ENCODE measurements around the gene NUP93.

The NUP93 gene

GRCh38 chr16:56722200-56722842 is 7.6 kb upstream of the NUP93 start:
- H3K4me1 ChIP-seq: peaks cover 0 to 3% (median 0%) of the 10 kb centered on the region in 4 donors
- TF ChIP-seq CTCF (IDR thresholded peaks at IDR 0.05): no peak
- H3K27ac ChIP-seq: no peak overlapping the region
- no peak overlapping the region for H3K4me3 ChIP-seq
- intact Hi-C loops (cut with DNase I; ENCODE audit: low total_unique reads): no loop called here
- DNase-seq: no peak
- no peaks in the 10 kb centered on the region for H3K9me3 ChIP-seq
- no peaks in the 10 kb centered on the region for H3K36me3 ChIP-seq
- H3K27me3 ChIP-seq: no peaks in the 10 kb centered on the region

GRCh38 chr16:56724191-56724590 is 5.7 kb upstream of the NUP93 start:
- no peak for TF ChIP-seq CTCF (IDR thresholded peaks at IDR 0.05)
- intact Hi-C loops (cut with DNase I; ENCODE audit: low total_unique reads): no loop called here
- H3K36me3 ChIP-seq: no peaks in the 10 kb centered on the region
- no peaks in the 10 kb centered on the region for H3K9me3 ChIP-seq
- no peaks in the 10 kb centered on the region for H3K27me3 ChIP-seq
- H3K27ac ChIP-seq: no peak overlapping the region
- H3K4me1 ChIP-seq: peaks cover 0 to 18% (median 7%) of the 10 kb centered on the region in 4 donors
- no peak overlapping the region for H3K4me3 ChIP-seq
- DNase-seq: no peak

GRCh38 chr16:56726283-56726682 is 3.6 kb upstream of the NUP93 start:
- TF ChIP-seq CTCF (IDR thresholded peaks at IDR 0.05): no peak
- H3K9me3 ChIP-seq: no peaks in the 10 kb centered on the region
- H3K4me1 ChIP-seq: peaks cover 0 to 29% (median 17%) of the 10 kb centered on the region in 4 donors
- no peaks in the 10 kb centered on the region for H3K36me3 ChIP-seq
- H3K27me3 ChIP-seq: no peaks in the 10 kb centered on the region
- no peak overlapping the region for H3K4me3 ChIP-seq
- intact Hi-C loops (cut with DNase I; ENCODE audit: low total_unique reads): no loop called here
- DNase-seq: no peak
- H3K27ac ChIP-seq: no peak overlapping the region

- intact Hi-C loops (cut with DNase I; ENCODE audit: low total_unique reads): no loop called here
- Histone ChIP-seq H3K4me3 (no peak overlapping the region), H3K27ac (no peak overlapping the region), H3K36me3 (no peaks in the 10 kb centered on the region), H3K9me3 (no peaks in the 10 kb centered on the region), H3K4me1 (peaks cover 0 to 29% (median 17%) of the 10 kb centered on the region in 4 donors), H3K27me3 (no peaks in the 10 kb centered on the region)
- no peak for TF ChIP-seq CTCF (IDR thresholded peaks at IDR 0.05)
- DNase-seq: no peak
Observed at GRCh38 chr16:56726926-56727325, 3.0 kb upstream of the NUP93 start.

GRCh38 chr16:56728027-56728426 is 1.9 kb upstream of the NUP93 start:
- no peak for TF ChIP-seq CTCF (IDR thresholded peaks at IDR 0.05)
- peaks cover 0 to 29% (median 17%) of the 10 kb centered on the region in 4 donors for H3K4me1 ChIP-seq
- H3K4me3 ChIP-seq: no peak overlapping the region
- intact Hi-C loops (cut with DNase I; ENCODE audit: low total_unique reads): no loop called here
- DNase-seq: no peak
- H3K27me3 ChIP-seq: no peaks in the 10 kb centered on the region
- H3K36me3 ChIP-seq: no peaks in the 10 kb centered on the region
- H3K9me3 ChIP-seq: no peaks in the 10 kb centered on the region
- H3K27ac ChIP-seq: no peak overlapping the region

Data from tibial artery (tissue), 4 donors.